Measurements from ENCODE around the gene STOX2.

GRCh38 chr4:183909801-183910200 is 4.7 kb downstream of the STOX2 start:
- TF ChIP-seq ARNTL (CRISPR knock-in tag; IDR thresholded peaks at IDR 0.05; ENCODE audit: borderline replicate concordance, low read depth): no peak
- TF ChIP-seq, protein P1, sequence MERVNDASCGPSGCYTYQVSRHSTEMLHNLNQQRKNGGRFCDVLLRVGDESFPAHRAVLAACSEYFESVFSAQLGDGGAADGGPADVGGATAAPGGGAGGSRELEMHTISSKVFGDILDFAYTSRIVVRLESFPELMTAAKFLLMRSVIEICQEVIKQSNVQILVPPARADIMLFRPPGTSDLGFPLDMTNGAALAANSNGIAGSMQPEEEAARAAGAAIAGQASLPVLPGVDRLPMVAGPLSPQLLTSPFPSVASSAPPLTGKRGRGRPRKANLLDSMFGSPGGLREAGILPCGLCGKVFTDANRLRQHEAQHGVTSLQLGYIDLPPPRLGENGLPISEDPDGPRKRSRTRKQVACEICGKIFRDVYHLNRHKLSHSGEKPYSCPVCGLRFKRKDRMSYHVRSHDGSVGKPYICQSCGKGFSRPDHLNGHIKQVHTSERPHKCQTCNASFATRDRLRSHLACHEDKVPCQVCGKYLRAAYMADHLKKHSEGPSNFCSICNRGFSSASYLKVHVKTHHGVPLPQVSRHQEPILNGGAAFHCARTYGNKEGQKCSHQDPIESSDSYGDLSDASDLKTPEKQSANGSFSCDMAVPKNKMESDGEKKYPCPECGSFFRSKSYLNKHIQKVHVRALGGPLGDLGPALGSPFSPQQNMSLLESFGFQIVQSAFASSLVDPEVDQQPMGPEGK (CRISPR knock-in tag; IDR thresholded peaks at IDR 0.05; ENCODE audit: borderline replicate concordance): no peak
- TF ChIP-seq TOX (CRISPR knock-in tag; IDR thresholded peaks at IDR 0.05; ENCODE audit: borderline replicate concordance): no peak
- TF ChIP-seq TCF4 (CRISPR knock-in tag; IDR thresholded peaks at IDR 0.05; ENCODE audit: borderline replicate concordance): no peak
- no peak for TF ChIP-seq GLIS3 (CRISPR knock-in tag; IDR thresholded peaks at IDR 0.05)
- no peak for TF ChIP-seq ZC3H10 (CRISPR knock-in tag; IDR thresholded peaks at IDR 0.05)
- no peak for TF ChIP-seq ZNF565 (CRISPR knock-in tag; conservative IDR thresholded peaks at IDR 0.05; ENCODE audit: low read depth)
- TF ChIP-seq ISL1 (CRISPR knock-in tag; IDR thresholded peaks at IDR 0.05): no peak
- TF ChIP-seq ZNF70 (CRISPR knock-in tag; IDR thresholded peaks at IDR 0.05): no peak
- TF ChIP-seq ZFP30 (CRISPR knock-in tag; IDR thresholded peaks at IDR 0.05): no peak
- TF ChIP-seq PPARA (CRISPR knock-in tag; IDR thresholded peaks at IDR 0.05; ENCODE audit: borderline replicate concordance): no peak
- TF ChIP-seq CSRNP3 (CRISPR knock-in tag; IDR thresholded peaks at IDR 0.05): no peak

Measured in SK-N-SH treated with all-trans-retinoic acid at 6 μM for 48 hours (cell line).